Right kidney (tissue), 9 donors: ENCODE results near the gene NPIPB5.
"Not testable (repeated sequence)": the region's sequence is repeated elsewhere in the genome, so short reads cannot be mapped to it uniquely, and the experiment has no call there.

Experiments
- DNase-seq: peaks from one replicate; pipeline ENCODE4 v3.0.0-alpha.2; 2016
- long read RNA-seq, 8 donors: transcript quantifications; one replicate each; lab custom pipeline, GENCODE V29; 2026

Gene NPIPB5
- long read RNA-seq, donor 1, partial matches to known transcripts, result 0 of 3 reads
- long read RNA-seq, donor 1, other reads (novel, unspliced or antisense), result 0 of 3 reads
- long read RNA-seq, donor 2, partial matches to known transcripts, result 0 of 1 reads
- long read RNA-seq, donor 2, other reads (novel, unspliced or antisense), result 0 of 1 reads
- long read RNA-seq, donor 3, partial matches to known transcripts, result 0 of 4 reads
- long read RNA-seq, donor 3, other reads (novel, unspliced or antisense), result 0 of 4 reads
- long read RNA-seq, donor 4, partial matches to known transcripts, result 5 of 17 reads
- long read RNA-seq, donor 4, other reads (novel, unspliced or antisense), result 5 of 17 reads
- long read RNA-seq, donor 5, partial matches to known transcripts, result 0 of 1 reads
- long read RNA-seq, donor 5, other reads (novel, unspliced or antisense), result 0 of 1 reads
- long read RNA-seq, donor 6, partial matches to known transcripts, result 0 of 2 reads
- long read RNA-seq, donor 6, other reads (novel, unspliced or antisense), result 0 of 2 reads
- long read RNA-seq, donor 7, result 0 reads
- long read RNA-seq, donor 8, partial matches to known transcripts, result 0 of 1 reads
- long read RNA-seq, donor 8, other reads (novel, unspliced or antisense), result 0 of 1 reads

DNA sequence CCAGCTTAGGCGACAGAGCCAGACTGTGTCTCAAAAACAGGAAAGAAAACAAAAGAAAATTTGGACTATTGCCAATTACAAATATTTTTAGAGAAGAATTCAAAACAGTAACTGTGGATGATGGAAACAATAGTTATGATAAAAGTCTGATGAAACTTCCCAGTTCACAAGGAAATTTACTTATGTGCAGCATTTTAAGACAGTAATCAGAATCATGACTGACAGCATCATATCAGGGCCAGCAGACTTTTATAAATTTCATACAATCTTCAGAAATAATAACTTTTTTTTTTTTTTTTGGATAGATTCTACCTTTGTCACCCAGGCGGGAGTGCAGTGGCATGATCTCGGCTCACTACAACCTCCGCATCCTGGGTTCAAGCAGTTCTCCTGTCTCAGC is at the start of gene NPIPB5:
NPIPB5 (plus strand) TSS at position 301 of the 400 bp plus-strand sequence. CDS start 2,911 bp downstream, outside the sequence.
- DNase-seq, result not testable (repeated sequence)

DNA sequence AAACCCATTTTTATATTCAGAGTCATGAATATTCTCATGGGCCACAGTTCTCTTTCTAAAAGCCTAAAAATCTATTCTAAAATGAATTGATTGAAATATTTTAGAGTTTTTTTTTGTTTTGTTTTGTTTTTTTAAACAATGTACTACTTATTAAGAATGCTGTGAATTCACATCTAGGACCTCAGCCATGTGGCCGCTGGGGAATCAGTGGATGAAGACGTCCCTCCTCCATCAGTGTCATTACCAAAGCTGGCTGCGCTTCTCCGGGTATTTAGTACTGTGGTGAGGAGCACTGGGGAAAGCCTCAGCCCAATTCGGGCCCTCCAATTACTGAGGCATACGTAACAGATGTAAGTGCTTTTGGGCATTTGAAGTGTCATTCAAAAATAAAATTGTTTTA is 41.8 kb upstream of the NPIPB5 start:
- DNase-seq, result not testable (repeated sequence)

DNA sequence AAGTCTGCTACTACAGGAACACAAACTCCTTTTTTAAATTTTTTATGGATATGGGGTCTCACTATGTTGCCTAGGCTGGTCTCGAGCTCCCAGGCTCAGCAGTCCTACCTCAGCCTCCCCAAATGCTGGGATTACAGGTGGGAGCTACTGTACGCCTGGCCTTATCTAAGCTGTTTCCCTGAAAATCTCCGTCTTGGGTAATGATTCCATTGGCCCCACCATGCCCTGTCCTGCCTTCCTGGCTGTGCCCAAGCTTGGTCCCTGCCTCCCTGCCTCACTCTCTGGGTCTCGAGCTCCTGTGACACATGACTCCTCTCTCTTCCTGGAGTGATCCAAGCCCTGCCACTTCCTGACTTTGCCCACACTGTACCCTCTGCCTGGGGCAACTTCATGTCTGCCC is 27.3 kb downstream of the NPIPB5 start:
- DNase-seq, result not testable (repeated sequence)

DNA sequence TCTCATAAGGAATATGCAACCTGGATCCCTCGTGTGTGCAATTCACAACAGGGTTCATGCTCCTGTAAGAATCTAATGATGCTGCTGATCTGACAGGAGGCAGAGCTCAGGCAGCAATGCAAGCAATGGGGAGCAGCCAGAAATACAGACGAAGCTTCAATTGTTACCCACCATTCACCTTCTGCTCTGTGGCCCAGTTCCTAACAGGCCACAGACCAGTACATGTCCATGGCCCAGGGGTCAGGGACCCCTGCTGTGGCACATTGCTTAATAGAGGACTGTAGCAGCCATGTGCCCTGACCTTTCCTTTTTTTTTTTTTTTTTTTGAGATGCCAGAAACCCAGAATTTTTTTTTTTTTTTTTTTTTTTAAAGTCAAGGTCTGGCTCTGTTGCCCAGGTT is 34.1 kb downstream of the NPIPB5 start:
- DNase-seq, result not testable (repeated sequence)

DNA sequence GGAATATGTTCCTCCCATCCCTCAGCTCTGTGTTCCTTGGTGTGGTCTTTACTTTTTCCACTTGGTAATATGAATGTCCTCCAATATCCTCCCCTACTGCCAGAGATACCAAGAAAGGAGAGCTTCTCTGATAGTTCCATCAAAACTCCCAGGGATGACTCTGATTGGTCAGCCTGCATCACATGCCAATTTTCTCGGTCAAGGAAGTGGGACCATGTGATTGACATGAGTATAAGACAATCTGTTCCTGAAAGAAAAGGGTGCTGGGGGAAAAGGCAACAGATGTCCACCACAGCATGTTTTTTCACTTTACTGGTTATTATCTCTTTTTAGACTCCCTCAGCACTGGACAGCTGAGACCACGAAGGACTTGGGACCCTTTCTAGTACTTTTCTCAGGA is 35.9 kb downstream of the NPIPB5 start:
- DNase-seq, result not testable (repeated sequence)

DNA sequence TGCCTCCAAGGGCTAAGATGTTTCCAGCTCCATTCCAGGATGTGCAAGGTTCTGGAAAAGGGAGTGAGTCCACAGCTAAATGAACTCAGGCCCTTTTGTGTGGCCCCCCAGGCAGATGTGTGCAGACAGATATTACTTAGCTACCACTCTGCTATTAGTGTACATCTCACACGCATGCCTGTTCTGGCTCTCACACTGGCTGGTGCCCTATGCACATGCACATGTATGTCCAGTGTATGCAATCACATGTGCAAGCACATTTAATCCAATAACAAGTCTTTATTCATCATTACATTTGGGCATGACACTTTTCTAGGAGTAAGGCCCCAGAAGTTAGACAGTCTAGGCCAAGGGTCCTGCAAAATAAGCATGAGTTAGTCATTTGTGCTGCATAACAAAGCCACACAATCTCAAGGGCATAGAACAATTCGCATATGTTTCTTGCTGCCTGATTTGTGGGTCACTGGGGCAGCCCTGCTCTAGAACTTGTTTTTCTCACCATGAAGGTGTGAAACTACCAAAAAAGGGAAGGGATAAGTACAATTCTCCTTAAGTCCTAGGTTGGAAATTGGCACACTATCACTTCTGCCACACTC is 36.6 kb downstream of the NPIPB5 start:
- not testable (repeated sequence) for DNase-seq

DNA sequence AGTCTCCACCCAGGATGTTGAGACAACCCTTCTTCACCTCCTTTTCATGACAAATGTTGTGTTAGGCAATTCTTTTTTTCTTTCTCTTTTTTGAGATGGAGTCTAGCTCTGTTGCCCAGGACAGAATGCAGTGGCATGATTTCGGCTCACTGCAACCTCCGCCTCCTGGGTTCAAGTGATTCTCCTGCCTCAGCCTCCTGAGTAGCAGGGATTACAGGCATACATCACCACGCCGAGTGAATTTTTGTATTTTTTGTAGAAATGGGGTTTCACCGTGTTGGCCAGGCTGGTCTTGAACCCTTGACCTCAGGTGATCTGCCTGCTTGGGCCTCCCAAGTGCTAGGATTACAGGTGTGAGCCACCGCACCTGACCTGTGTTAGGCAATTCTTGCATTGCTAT is 39.2 kb downstream of the NPIPB5 start:
- DNase-seq, result not testable (repeated sequence)

DNA sequence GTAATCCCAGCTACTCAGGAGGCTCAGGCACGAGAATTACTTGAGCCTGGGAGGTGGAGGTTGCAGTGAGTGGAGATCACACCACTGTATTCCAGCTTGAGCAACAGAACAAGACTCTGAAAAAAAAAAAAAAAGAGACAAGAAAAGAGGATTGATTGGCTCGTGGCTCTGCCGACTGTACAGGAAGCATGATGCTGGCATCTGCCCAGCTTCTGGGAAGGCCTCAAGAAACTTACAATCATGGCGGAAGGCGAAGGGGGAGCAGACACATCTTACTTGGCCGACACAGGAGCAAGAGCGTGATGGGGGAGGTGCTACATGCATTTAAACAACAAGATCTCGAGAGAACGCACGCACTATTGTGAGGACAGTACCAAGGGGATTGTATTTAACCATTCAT is 40.5 kb downstream of the NPIPB5 start:
- not testable (repeated sequence) for DNase-seq

DNA sequence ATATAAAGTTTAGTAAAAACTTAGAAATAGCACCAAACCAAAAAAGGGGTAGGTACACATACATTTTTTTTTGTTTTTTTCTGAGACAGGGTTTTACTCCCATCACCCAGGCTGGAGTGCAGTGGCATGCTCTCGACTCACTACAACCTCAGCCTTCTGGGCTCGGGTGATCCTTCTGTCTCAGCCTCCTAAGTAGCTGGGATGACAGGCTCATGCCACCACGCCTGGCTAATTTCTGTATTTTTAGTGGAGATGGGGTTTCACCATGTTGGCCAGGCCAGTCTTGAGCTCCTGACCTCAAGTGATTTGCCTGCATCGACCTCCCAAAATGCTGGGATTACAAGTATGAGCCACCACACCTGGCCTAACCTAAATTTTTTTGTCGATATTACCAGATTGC is 41.0 kb downstream of the NPIPB5 start:
- DNase-seq, result not testable (repeated sequence)

DNA sequence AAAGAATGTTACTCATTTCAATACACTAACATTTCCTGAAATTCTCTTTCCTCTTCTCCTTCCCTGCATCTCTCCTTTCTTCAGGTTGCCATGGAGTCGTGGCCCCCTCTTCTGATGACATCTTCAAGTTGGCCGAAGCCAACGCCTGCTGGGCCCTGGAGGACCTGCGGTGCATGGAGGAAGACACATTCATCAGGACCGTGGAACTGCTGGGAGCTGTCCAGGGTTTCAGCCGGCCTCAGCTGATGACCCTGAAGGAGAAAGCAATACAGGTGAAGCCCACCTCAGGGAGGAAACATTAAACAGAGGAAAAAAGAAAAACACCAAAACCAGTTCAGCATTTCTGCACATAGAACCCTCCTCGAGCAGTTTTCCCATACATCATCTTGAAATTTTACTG is 46.1 kb downstream of the NPIPB5 start:
- not testable (repeated sequence) for DNase-seq
